HG03135 (cell line): ENCODE measurements around the gene KIF17.

ENCODE experiments used
- ATAC-seq: cut with Tn5 transposase; IDR thresholded peaks from one replicate; pipeline ENCODE4 v1.9.1; 2021; ENCODE audit warnings: mild to moderate bottlenecking, moderate library complexity; ENCODE audit not compliant: unreplicated experiment

Gene KIF17

DNA sequence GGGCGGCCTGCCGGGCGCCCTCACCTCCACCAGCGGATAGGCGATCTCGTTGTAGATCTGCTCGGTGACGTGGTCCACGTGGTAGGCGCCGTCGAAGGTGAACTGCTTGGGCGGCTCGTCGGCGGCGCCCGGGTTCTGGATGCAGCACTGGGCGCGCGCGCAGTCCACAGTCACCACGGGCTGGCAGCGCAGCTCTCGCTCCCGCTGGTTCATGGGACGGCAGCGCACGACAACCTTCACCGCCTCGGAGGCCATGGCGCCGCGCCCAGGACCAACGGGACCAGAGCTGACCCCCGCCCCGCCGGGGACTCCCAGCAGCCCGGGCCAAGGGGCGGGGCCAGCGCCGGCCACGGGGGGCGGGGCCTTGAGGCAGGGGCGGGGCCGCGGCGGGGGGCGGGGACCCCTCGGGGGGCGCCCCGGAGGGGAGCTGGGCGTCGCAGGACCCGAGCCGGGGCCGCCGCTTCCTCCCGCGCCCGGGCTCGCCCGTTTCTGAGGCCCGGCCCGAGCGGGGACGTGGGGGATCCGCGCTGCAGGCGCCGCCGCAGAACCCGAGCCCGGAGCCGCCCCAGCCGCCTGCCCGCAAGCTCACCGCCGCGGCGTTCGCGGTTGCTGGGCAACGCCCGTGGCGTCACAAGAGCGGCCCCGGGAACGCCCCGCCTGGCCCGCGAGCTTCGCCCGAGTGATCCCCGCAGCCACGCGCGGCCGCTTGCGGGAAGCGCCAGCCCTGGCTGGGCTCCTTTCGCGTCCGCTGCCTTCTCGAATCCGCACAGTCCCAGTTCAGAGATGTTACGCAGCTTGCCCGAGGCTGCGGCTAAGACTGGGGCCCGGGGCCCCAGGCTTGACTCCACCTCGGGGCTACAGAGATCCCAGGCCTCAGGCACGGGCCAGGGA is at the start of gene KIF17:
TSS of gene KIF17 (minus strand) at position 556 of the 891 bp plus-strand sequence. CDS start at position 255, 301 bp downstream.
- ATAC-seq = no peak

GRCh38 chr1:20767271-20767670 is 49.5 kb upstream of the KIF17 start:
- ATAC-seq = no peak

DNA sequence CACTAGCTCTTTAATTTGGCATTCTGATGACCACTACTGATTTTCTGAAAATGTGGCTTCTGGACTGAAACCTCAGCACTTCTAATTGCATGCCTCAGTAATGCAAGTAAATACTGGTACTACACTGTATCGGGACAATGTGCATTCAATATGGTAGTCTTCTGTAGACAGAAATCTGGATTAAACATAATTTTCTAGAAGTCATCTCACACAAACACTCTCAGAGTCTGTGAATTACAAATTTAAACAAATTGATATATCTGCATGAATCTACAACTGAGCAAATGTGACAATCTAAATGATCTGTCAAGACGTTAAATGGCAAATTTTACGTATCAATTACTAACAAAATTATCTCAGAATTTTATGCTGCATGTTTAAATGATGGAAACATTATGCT is 45.6 kb upstream of the KIF17 start:
- ATAC-seq = no peak

GRCh38 chr1:20760322-20760721 is 42.5 kb upstream of the KIF17 start:
- ATAC-seq = no peak

- ATAC-seq = no peak
These were observed 35.8 kb upstream of the KIF17 start for GRCh38 chr1:20753589-20753988.

GRCh38 chr1:20751462-20751990 is 33.7 kb upstream of the KIF17 start:
- ATAC-seq = no peak

DNA sequence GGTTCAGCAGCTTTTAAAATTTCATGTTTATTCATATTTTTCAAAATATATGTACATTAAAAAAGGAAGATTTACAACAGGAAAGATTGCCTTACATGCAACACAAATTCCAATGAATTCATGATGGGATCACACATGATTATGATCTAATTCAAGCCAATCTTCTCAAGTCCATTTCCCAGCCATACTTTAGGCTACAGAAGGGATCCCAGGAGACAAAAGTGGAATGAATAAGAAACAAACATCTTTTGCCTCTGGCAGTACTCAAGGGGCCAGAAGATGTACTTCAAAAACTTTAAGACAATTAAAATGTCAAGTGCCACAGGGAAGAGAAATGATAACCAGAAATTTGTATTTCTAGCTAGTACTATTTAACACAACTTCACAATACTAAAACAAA is 24.9 kb upstream of the KIF17 start:
- ATAC-seq = no peak

- ATAC-seq = no peak
These were observed 23.0 kb upstream of the KIF17 start for GRCh38 chr1:20740781-20741180.

GRCh38 chr1:20739225-20739624 is 21.4 kb upstream of the KIF17 start:
- no peak for ATAC-seq

DNA sequence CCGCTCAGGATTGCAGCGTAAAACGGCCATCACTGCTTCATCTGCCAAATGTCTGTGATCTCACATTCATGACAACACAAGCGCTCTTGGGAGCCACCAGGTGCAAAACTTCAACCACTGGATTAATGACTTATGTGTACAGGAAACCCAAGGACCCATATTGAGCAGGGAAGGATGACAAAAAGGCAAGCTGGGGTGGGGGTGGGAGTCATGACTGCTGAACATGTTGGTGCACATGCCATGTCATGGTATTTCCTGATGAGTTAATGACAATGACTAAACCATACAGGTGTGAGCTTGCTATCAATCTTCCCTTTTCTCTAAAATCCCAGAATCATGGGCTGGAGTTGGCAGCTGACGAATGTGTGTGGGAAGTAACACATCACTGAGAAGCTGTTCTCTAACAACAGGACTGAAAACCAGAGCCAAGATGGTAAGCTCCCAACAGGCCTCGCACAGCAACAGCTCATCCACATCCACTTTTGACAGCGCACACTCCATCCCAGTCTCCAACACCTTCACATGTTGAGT is 17.8 kb upstream of the KIF17 start:
- ATAC-seq = no peak

DNA sequence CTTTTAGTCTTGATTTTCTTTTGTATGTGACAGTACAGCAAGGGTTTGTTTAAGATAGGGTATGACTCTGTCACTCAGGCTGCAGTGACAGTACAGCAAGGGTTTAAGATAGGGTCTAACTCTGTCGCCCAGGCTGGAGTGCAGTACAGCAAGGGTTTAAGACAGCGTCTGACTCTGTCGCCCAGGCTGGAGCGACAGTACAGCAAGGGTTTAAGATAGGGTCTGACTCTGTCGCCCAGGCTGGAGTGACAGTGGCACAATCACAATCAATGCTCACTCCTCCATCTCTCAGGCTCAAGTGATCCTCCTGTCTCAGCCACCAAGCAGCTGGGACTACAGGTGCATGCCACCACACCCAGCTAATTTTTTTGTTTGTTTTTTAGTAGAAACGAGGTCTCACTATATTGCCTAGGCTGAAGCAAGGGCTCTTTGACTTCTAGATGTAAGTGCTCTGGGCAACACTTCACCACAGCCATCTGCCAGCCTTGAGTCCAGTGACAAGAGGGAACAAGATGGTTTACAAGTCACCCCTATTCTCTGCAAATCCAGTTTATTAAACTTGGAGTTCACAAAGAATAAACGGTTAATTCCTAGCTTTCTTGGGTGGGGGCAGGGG is 15.7 kb upstream of the KIF17 start:
- ATAC-seq = no peak

DNA sequence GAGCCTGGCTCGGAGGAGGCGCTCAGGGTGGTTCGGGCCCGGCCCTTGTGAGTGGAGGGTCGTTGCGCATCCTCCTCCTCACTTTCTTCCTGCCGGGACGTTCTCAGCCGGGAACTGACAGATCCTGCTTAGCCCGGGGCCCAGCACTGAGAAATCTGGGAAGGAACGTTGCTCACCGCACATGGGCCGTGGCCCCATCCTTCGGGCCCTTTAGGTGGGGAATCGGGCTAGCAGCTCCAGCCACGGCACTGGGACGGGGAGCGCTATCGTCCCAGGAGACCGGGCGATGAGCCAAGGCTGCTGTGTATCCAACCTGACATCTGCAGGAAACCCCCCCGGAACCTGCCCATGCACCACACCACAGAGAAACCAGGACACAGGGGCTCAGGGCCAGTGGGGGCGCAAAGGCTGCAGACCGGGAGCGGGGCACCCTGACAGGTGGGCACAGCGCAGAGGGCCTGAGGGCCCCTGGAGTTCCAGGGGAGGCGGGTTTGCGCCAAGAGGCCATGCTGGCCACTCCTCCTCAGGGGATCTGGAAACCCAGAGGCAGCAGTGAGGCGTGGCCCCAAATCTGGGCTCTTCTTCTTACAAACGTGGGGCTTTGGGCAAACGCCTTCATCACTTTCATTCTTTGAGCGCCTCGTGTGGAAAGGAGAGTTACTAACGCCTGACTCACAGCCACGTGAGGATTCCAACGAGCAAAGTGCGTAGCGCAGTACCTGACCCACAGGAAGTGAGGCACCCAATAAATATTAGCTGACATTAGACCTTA is 15.0 kb upstream of the KIF17 start, which contains the start of gene SH2D5:
TSS of gene SH2D5 (minus strand) at position 116 of the 772 bp plus-strand sequence. CDS start 4,659 bp downstream, outside the sequence.
- ATAC-seq = no peak

DNA sequence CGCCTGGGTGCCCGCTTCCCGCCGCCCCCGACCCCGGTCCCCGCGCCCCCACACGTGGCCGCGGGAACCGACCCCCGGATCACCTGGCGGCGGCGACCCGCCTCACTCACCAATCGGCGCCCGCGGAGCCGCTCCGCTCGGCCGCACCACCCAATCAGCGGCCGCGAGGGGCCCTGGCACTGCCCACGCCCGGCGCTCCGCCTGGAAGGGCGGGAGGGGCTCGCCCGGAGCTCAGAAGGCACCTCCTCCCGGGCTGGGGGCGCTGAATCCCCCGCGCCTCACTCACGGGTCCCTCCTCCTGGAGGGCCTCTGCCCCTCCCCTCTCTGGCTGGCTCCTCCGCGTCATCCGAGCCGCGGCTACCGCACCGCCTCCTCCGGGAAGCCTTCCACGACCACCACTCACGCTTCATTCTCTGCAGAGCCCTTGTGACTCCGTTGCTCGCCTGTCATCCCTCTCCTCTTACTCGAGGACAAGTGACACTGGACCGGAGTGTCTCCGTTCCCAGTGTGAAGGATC is 14.3 kb upstream of the KIF17 start:
- ATAC-seq = no peak

GRCh38 chr1:20731057-20731991 is 13.5 kb upstream of the KIF17 start:
- no peak for ATAC-seq

GRCh38 chr1:20730690-20731056 is 12.9 kb upstream of the KIF17 start:
- ATAC-seq = no peak

DNA sequence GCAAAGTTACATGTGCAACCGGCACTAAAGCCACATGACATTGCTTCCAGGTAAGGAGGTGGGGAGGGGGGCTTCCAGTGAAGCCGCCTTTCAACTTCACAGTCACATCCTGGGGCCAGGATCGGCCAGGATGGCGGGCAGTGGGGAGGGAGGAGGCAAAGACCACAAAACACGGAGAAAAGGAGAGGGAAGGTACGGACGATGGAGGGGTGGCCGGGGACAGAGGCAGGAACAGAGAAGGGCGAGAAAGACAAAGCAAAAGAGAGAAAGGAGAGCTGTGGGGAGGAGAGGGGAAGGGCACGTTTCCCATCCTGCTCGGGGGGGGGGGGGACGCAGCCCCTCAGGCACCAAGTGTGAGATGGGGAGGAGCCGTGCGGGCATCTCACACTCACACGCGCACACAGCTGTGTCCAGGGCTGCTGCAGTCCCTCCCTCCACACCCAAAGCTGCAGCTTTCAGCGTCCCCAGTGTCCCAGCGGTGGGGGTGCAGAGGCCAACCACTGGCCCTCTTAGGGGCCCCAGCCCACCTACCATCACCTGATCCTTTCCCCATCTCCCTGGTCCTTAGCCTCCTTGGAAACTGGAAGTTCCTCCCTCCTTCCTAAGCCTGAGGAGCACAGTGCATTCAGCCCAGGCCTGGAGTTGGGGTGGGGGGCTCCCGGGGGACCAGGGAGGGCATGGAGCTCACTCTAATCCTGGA is 12.3 kb upstream of the KIF17 start:
- ATAC-seq = no peak

- ATAC-seq = no peak
These were observed 11.5 kb upstream of the KIF17 start for GRCh38 chr1:20729155-20729931.
